T-helper 17 cell (primary cell): ENCODE data around the gene PAQR5. TPM values are rescaled to one million over a fixed set of nuclear protein-coding genes. Genes with fewer than 3 reads are reported as not detected.

Experiments used
- ATAC-seq: fragments of 150-1000 bp; cut with Tn5 transposase; 2 replicates; pipeline ENCODE4 v1.10.0; 2021; ENCODE audit warnings: mild to moderate bottlenecking, moderate library complexity
- DNase-seq, 3 donors: peaks; one replicate each; pipeline versions ENCODE4 v3.0.0 to v3.0.0-alpha.2; 2020 to 2021
- H3K9me3 ChIP-seq: one replicate; pipeline ENCODE4 v1.7.0; 2013; ENCODE audit warnings: low read length, mild to moderate bottlenecking; ENCODE audit not compliant: control insufficient read depth, poor library complexity, severe bottlenecking
- H3K27ac Mint-ChIP-seq: one replicate; pipeline ENCODE4 v1.8.0; 2022; ENCODE audit warnings: mild to moderate bottlenecking, moderate library complexity, mixed read lengths
- H3K27me3 Mint-ChIP-seq: one replicate; pipeline ENCODE4 v1.8.0; 2022; ENCODE audit warnings: mixed read lengths
- H3K36me3 Mint-ChIP-seq: one replicate; pipeline ENCODE4 v1.8.0; 2022; ENCODE audit warnings: low read depth, mixed read lengths
- H3K4me1 Mint-ChIP-seq: one replicate; pipeline ENCODE4 v1.8.0; 2022; ENCODE audit warnings: mild to moderate bottlenecking, mixed read lengths
- H3K4me3 Mint-ChIP-seq: one replicate; pipeline ENCODE4 v1.8.0; 2022; ENCODE audit warnings: mild to moderate bottlenecking, moderate library complexity, mixed read lengths
- total RNA-seq, 4 donors: library from RNA in 2 of 4; stranded (reverse) in 2 of 4; gene quantifications; one replicate each; pipeline ENCODE4 v1.2.3 and lab custom pipeline; 2022 to 2026

The PAQR5 gene
- total RNA-seq, 2 donors from 2014 or later, result not detected

DNA sequence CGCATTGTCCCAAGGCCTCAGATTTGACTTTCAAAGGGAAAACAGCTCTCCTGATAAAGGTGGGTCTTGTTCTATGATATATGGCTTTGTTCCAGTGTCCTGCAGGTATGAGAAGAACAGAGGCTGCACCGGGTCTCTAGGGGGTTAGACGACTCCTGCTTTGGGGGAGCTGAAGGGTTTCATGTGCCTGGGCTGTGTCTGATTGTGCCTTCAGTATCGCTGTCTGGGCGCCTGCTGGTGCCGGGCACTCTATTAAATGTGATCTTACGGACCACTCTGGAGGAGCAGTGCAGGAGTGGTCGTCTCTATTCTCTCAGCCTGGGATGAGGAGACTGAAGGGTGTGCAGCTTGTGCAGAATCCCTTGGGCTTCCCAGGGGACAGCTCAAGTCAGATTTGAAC, 16.0 kb downstream of the PAQR5 start:
- DNase-seq (no peak), ATAC-seq (no peak)
- H3K27ac Mint-ChIP-seq, result no peak overlapping the region
- H3K27me3 Mint-ChIP-seq, result peaks cover 64% of the 10 kb centered on the region
- H3K4me3 Mint-ChIP-seq, result no peak overlapping the region
- H3K36me3 Mint-ChIP-seq, result no peaks in the 10 kb centered on the region
- no peaks in the 10 kb centered on the region for H3K9me3 ChIP-seq
- H3K4me1 Mint-ChIP-seq, result peaks cover 8% of the 10 kb centered on the region

DNA sequence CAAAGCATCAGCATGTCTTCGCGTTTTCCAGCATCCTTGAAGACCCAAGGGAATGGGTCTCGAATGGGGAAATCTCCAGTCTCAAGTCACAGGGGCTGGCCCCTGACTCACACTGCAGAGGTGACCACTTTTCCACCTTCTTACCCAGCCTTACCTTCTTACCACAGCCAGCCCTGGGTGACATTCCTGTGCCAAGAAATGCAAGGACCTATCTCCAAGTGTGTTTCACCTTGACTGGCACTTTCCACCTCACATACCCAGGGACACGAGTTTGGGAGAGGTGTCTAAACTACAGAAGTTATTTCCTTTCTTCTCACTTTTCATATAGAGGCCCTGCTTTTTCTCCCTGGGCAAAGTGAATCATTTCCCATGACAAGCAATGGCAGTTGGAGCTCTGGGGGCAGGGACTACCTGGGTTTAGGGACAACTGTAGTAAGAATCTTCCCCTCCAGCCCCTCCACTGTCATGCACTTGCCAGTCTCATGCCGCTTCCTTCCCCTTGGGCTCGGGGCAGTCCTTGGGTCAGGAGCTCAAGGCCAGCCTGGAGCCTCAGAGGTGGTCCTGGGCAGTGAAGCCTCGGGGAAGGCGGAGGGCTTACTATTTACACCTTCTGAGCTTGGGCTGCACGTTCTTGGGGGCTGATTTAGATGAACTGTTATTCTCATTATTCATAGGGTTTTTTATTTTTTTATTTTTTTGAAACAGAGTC, 16.8 kb downstream of the PAQR5 start:
- Mint-ChIP-seq H3K27me3 (peaks cover 64% of the 10 kb centered on the region), H3K36me3 (no peaks in the 10 kb centered on the region), H3K27ac (no peak overlapping the region), H3K4me3 (no peak overlapping the region), H3K4me1 (peaks cover 8% of the 10 kb centered on the region)
- DNase-seq, result no peak
- no peaks in the 10 kb centered on the region for H3K9me3 ChIP-seq
- ATAC-seq, result no peak

DNA sequence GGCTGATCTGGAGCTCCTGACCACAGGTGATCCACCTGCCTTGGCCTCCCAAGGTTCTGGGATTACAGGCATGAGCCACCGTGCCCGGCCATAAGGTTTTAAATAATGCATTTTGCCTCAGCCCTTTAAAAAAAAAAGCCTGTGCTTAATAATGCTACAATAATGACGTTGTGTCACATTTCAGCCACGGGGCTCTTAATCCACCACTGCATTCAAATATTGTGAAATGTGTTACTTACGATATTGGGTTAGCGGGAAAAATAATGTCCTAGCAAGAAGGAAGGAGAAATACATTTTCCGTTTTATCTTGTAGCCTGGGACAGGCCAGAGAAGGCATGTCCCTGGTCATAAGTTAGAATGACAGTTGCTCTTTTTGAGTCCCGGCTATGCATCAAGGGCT, 17.6 kb downstream of the PAQR5 start:
- ATAC-seq (no peak), DNase-seq (no peak)
- Mint-ChIP-seq H3K4me1 (peaks cover 13% of the 10 kb centered on the region), H3K4me3 (no peak overlapping the region), H3K27ac (no peak overlapping the region), H3K36me3 (no peaks in the 10 kb centered on the region), H3K27me3 (peaks cover 67% of the 10 kb centered on the region)
- no peaks in the 10 kb centered on the region for H3K9me3 ChIP-seq

DNA sequence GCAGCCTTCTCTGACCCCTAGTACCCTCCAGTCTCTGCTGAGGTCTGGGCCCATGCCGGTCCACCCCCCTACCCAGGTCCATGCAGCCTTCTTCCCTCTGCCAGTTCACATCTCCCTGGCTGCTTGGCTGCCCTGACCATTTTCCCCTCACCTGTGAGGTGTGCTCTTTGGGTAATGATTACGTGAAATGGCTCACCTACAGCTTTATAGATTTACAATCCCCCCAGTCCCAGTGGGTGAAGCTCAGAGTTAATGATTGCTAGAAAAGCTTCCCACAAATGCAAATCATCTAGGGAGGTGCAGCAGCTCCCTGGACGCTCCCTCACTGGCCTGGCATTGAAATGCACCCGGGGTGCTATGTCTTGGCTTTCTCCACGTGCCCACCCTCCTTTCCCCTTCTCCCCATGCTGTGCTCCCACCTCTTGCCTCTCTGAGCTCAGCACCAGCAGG, 18.7 kb downstream of the PAQR5 start:
- no peak for DNase-seq
- H3K9me3 ChIP-seq, result no peaks in the 10 kb centered on the region
- no peak for ATAC-seq
- peaks cover 64% of the 10 kb centered on the region for H3K27me3 Mint-ChIP-seq
- H3K27ac Mint-ChIP-seq, result no peak overlapping the region
- H3K4me3 Mint-ChIP-seq, result no peak overlapping the region
- peaks cover 14% of the 10 kb centered on the region for H3K4me1 Mint-ChIP-seq
- no peaks in the 10 kb centered on the region for H3K36me3 Mint-ChIP-seq

DNA sequence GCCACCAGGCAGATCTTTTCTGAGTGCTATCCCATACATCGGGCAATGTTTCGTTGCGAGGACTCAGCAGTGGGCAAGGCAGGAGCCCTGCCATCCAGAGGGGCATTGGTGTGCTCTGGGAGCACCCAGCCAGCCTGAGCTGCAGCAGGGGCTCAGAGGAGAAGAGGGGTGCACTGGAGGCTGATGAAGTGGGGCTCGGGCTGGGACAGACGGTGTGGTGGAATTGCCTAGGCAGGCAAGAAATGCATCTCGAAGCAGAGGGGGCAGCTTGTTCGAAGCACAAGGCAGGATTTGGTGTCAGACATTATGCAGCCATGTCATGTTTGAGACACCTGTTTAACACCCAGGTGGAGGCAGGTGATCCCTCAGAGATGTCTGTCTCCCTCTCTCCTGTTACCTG, 19.3 kb downstream of the PAQR5 start:
- DNase-seq (no peak), ATAC-seq (no peak)
- peaks cover 14% of the 10 kb centered on the region for H3K4me1 Mint-ChIP-seq
- peaks cover 65% of the 10 kb centered on the region for H3K27me3 Mint-ChIP-seq
- no peak overlapping the region for H3K27ac Mint-ChIP-seq
- H3K4me3 Mint-ChIP-seq, result no peak overlapping the region
- no peaks in the 10 kb centered on the region for H3K36me3 Mint-ChIP-seq
- no peaks in the 10 kb centered on the region for H3K9me3 ChIP-seq

DNA sequence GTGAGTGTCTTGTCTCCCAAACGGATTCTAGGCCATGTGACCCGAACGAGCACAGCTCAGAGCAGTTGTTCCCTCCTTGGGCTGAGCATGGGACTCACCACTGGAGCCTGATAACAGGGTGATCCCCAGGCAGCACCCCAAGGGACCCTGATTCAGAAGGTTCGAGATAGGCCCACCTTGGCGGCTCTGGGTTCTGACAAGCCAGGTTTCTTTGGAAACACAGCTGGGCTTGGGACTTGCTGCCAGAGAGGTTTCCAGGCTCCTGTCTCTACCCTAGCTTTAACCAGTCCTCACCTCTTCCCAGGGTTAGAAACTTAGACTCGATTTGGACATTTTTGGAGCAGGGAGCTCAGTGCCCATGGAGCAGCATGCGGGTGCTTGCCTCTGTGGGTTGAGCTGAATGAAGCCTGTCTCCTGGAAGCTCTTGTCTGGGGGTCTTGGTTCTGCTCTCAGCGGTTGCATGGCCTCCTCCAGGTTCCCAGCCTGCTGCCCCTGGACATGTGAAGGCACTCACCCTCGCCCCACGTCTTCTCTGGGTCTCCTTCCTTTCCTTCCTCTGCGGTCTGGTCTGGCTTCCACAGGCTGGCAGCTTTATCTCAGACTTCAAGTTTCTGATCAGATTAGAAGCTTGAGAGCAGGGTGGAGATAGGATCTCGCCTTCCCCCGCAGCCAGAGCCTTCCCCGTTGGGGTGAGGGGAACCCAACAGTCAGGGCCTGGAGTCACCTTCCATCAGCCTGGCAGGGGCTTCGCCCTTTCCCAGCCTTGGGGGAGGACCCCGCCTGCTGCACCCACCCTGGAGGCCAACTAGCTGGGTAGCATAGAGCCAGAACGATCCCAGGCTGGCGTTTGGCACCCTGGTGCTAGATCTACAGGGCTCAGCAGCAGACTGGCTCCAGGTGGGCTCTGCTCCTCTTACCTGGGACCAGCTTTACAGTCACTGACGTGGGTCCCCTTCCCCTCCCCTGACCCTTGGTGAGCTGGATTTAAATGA, 21.0 kb downstream of the PAQR5 start:
- Mint-ChIP-seq H3K4me1 (peaks cover 14% of the 10 kb centered on the region), H3K36me3 (no peaks in the 10 kb centered on the region), H3K27ac (no peak overlapping the region), H3K4me3 (peak overlapping the region; percentile 36), H3K27me3 (peaks cover 57% of the 10 kb centered on the region)
- no peak for ATAC-seq
- no peaks in the 10 kb centered on the region for H3K9me3 ChIP-seq
- DNase-seq, result no peak

DNA sequence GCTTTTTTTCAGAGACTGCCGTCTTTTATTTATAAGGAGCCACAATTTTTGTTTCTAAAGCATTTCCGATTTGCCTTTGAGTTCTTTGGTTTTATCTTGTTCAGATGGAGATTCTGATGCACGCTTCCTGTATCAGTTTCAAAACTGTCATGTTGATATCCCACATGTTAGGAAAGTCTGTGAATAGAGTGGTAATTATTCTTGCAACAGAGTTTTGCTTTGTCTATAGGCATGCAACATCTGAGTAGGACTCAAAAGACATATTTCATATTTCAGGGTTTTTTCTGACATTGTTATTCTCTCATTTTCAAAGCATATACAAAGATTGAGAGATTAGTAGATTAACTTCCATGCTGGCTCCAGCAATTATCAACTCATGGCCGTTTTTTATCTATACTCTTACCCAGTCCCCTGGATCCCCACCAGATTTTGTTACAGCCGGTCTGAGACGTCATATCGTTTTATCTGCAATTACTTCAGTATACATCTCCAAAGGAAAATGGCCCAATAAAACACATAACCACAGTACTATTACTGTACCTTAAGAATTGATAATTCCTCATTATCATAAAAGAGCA, 22.4 kb downstream of the PAQR5 start:
- H3K9me3 ChIP-seq, result no peaks in the 10 kb centered on the region
- Mint-ChIP-seq H3K27ac (peak overlapping the region; percentile 41), H3K36me3 (no peaks in the 10 kb centered on the region), H3K4me3 (no peak overlapping the region), H3K4me1 (peaks cover 11% of the 10 kb centered on the region), H3K27me3 (peaks cover 57% of the 10 kb centered on the region)
- ATAC-seq, result no peak
- DNase-seq, result no peak

DNA sequence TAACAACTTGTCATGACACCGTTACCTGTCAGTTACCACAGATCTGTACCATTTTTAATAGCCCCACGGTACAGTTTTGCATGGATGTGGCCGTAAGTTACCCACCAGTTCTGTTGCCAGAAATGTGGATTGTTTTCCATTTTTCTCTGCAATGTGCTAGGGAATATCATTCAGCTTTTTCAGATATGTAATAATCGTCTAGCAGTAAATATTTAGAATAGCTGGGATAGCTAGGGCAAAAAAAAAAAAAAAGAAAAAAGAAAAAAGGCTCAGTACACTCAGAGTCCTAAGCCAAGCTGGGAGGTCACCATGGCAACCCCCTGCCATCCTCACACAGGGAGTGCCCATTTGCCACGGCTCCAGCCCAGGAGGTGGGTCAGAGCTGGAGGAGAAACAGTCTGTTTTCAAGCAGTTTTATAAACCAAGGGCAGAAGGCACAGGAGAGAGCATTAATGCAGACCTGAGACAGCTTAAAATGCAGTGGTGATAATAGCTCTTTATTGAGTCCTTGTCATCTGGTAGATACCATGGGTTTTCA, 25.2 kb downstream of the PAQR5 start:
- Mint-ChIP-seq H3K4me3 (no peak overlapping the region), H3K27me3 (peaks cover 46% of the 10 kb centered on the region), H3K36me3 (peaks cover 3% of the 10 kb centered on the region), H3K27ac (no peak overlapping the region), H3K4me1 (peaks cover 9% of the 10 kb centered on the region)
- ATAC-seq, result no peak
- no peak for DNase-seq
- H3K9me3 ChIP-seq, result no peaks in the 10 kb centered on the region

DNA sequence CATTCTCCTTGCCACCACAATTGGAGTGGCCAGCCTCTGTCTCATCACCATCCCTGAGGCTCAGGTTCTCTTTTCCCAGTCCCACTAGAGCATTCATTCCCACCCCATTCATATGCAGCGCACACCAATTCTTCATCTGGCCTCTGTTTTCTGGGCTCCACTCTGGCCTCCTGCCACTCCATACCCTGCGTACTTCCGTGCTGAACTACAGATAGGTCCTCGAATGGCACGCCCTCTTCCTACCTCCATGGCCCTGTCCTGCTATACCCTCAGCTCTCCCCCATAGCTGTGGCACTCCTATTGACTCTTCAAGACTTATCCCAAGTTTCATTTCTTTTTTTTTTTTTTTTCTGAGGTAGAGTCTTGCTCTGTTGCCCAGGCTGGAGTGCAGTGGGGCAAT, 25.9 kb downstream of the PAQR5 start:
- peaks cover 46% of the 10 kb centered on the region for H3K27me3 Mint-ChIP-seq
- no peak overlapping the region for H3K27ac Mint-ChIP-seq
- H3K9me3 ChIP-seq, result no peaks in the 10 kb centered on the region
- peaks cover 3% of the 10 kb centered on the region for H3K36me3 Mint-ChIP-seq
- no peak overlapping the region for H3K4me3 Mint-ChIP-seq
- ATAC-seq (no peak), DNase-seq (no peak)
- H3K4me1 Mint-ChIP-seq, result peaks cover 9% of the 10 kb centered on the region

DNA sequence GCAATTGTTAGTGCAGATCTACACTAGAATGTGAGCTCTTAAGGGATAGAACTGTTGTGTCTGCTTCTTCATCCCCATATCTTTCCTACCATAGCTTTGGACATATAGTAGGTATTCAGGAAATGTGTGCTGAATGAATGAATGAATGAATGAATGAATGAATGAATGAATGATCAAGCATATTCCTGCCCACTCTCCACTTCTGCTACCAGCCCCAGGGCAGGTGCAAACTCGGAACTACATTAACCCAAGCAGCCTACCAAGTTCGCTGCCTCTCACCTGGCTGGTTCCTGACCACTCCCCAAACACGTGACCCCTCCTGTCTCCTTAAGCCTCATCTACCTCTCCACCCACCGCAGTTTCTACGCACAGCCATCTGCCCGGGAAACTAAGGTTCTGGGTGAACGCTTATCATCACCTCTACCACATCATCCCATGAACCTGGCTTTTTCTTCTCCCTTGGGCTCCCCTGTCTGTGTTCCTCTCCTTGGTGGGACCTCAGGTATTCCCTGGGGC, 26.8 kb downstream of the PAQR5 start:
- DNase-seq (no peak), ATAC-seq (no peak)
- Mint-ChIP-seq H3K36me3 (peaks cover 3% of the 10 kb centered on the region), H3K27me3 (peaks cover 49% of the 10 kb centered on the region), H3K4me3 (no peak overlapping the region), H3K27ac (no peak overlapping the region), H3K4me1 (peaks cover 9% of the 10 kb centered on the region)
- no peaks in the 10 kb centered on the region for H3K9me3 ChIP-seq

DNA sequence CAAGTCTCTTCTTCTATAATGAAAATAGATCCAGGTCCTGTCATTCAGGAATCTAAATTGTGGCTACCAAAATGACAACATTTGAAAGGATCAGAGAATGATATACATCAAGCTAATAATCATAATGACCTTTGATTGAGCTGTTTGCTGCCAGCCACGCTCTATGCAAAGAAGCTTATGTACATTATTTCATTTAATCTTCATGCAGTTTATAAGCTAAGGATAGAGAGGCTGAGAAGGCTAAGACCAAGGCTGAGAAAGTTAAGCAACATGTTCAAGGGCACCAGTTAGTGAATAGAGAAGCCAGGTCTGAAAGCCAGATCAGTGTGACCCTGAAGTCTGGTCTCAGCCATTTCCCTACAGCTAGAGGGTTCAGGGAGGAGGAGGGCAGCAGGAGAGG, 29.4 kb downstream of the PAQR5 start:
- H3K27ac Mint-ChIP-seq, result no peak overlapping the region
- peaks cover 3% of the 10 kb centered on the region for H3K36me3 Mint-ChIP-seq
- DNase-seq (no peak), ATAC-seq (no peak)
- peaks cover 49% of the 10 kb centered on the region for H3K27me3 Mint-ChIP-seq
- H3K4me1 Mint-ChIP-seq, result peaks cover 3% of the 10 kb centered on the region
- H3K4me3 Mint-ChIP-seq, result no peak overlapping the region
- no peaks in the 10 kb centered on the region for H3K9me3 ChIP-seq

DNA sequence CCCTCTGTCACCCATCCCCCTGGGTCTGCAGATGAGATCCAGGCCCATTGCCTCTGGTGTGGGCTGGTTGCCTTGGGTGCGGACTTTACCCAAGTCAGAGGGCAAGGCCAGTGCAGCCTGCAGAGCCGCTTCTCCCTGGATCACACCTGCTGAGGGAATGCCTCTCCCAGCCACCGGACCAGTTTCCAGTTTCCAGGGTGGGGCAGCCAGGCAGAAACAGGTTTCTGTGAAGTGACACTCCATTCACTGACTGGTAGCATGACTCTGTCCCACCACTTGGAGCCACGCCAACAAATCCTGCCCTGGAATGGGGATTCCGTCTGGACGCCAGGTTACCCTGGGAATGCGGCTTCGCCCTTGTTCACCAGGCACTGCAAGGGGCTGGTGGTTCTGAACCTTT, 30.0 kb downstream of the PAQR5 start:
- peaks cover 49% of the 10 kb centered on the region for H3K27me3 Mint-ChIP-seq
- peaks cover 3% of the 10 kb centered on the region for H3K4me1 Mint-ChIP-seq
- no peaks in the 10 kb centered on the region for H3K9me3 ChIP-seq
- no peak for DNase-seq
- H3K4me3 Mint-ChIP-seq, result no peak overlapping the region
- peaks cover 3% of the 10 kb centered on the region for H3K36me3 Mint-ChIP-seq
- H3K27ac Mint-ChIP-seq, result no peak overlapping the region
- ATAC-seq, result no peak

DNA sequence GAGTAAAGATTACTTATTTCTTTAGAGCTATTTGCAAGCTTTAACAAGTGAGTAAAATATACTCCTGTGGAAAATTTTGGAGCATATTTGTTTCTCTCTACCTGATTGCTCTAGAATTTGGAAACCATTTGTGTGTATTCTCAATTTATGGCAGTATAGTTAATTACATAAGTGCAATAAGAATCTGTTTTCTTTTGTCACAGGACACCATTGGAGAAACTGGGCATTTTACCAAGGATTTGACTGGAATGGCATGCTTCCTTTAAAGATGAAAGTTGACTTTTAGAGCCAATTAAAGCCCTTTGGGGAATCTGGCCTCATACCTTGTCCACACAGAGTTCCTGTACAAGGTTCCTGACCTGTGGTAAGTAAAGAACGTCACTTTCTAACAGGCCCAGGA, 38.4 kb downstream of the PAQR5 start:
- Mint-ChIP-seq H3K4me3 (no peak overlapping the region), H3K27ac (no peak overlapping the region), H3K27me3 (no peaks in the 10 kb centered on the region), H3K4me1 (no peaks in the 10 kb centered on the region), H3K36me3 (no peaks in the 10 kb centered on the region)
- no peak for DNase-seq
- no peaks in the 10 kb centered on the region for H3K9me3 ChIP-seq
- no peak for ATAC-seq
